ENCODE measurements around the gene PALB2. TPM values are rescaled to one million over a fixed set of nuclear protein-coding genes. Genes with fewer than 3 reads are reported as not detected.

The PALB2 gene
- total RNA-seq, 1 experiment from 2014 or later, result 33.3 TPM

- no peak for DNase-seq (ENCODE audit: low spot score)
- in situ Hi-C loops (cut with HindIII; ENCODE audit: low sequenced_read_pairs), result no loop called here
Observed at GRCh38 chr16:23561586-23561985, 79.5 kb downstream of the PALB2 start.

- in situ Hi-C loops (cut with HindIII; ENCODE audit: low sequenced_read_pairs), result no loop called here
- peak; percentile 51 for DNase-seq (ENCODE audit: low spot score)
Observed at GRCh38 chr16:23557779-23558702, 83.1 kb downstream of the PALB2 start.

- peak; percentile 95 for DNase-seq (ENCODE audit: low spot score)
- in situ Hi-C loops (cut with HindIII; ENCODE audit: low sequenced_read_pairs), result no loop called here
Observed at GRCh38 chr16:23556881-23557778, 84.0 kb downstream of the PALB2 start, which contains the start of the genes EARS2 and UBFD1. Gene EARS2, minus strand, starts transcription at chr16:23557350. Its CDS starts 7 bp downstream, at chr16:23557343. Gene UBFD1, plus strand, starts transcription at chr16:23557727. Its CDS starts 16 bp downstream, at chr16:23557743.

GRCh38 chr16:23554536-23554935 lies 86.6 kb downstream of the PALB2 start:
- in situ Hi-C loops (cut with HindIII; ENCODE audit: low sequenced_read_pairs), result no loop called here
- no peak for DNase-seq (ENCODE audit: low spot score)

Other genes starting within 250 kb of the PALB2 start
- gene COG7, start 188.1 kb downstream of the PALB2 start, total RNA-seq (2014; rRNA removed; shearing (Covaris generic)), result 13.3 and 16.4 TPM in 2 replicates
- gene GGA2, start 130.8 kb downstream of the PALB2 start, total RNA-seq (2014; rRNA removed; shearing (Covaris generic)), result 54.8 and 56.2 TPM in 2 replicates
- 34.2 and 49.8 TPM in 2 replicates for gene EARS2, start 84.0 kb downstream of the PALB2 start, total RNA-seq (2014; rRNA removed; shearing (Covaris generic))
- 97.7 and 101 TPM in 2 replicates for gene UBFD1, start 83.6 kb downstream of the PALB2 start, total RNA-seq (2014; rRNA removed; shearing (Covaris generic))
- 117 and 147 TPM in 2 replicates for gene NDUFAB1, start 45.0 kb downstream of the PALB2 start, total RNA-seq (2014; rRNA removed; shearing (Covaris generic))
- gene DCTN5, start 156 bp upstream of the PALB2 start, total RNA-seq (2014; rRNA removed; shearing (Covaris generic)), result 69.0 and 95.5 TPM in 2 replicates
- gene PLK1, start 37.6 kb upstream of the PALB2 start, total RNA-seq (2014; rRNA removed; shearing (Covaris generic)), result 34.7 and 54.4 TPM in 2 replicates
- gene ERN2, start 71.9 kb upstream of the PALB2 start, total RNA-seq (2014; rRNA removed; shearing (Covaris generic)), result 0.37 and 3.3 TPM in 2 replicates
- gene CHP2, start 113.7 kb upstream of the PALB2 start, total RNA-seq (2014; rRNA removed; shearing (Covaris generic)), result not detected in 2 replicates
- not detected in 2 replicates for gene PRKCB, start 194.7 kb upstream of the PALB2 start, total RNA-seq (2014; rRNA removed; shearing (Covaris generic))